HG02623 (cell line): ENCODE measurements around the gene TBCD.
"Not testable (repeated sequence)": the region's sequence is repeated elsewhere in the genome, so short reads cannot be mapped to it uniquely, and the experiment has no call there.

ENCODE experiments used
- ATAC-seq: cut with Tn5 transposase; IDR thresholded peaks from one replicate; pipeline ENCODE4 v1.9.1; 2021; ENCODE audit warnings: moderate library complexity; ENCODE audit not compliant: unreplicated experiment

TBCD gene

GRCh38 chr17:82948081-82948511 lies 196.2 kb downstream of the TBCD start:
- ATAC-seq, result no peak

- ATAC-seq, result no peak
These were observed 197.1 kb downstream of the TBCD start for GRCh38 chr17:82948957-82949356.

GRCh38 chr17:82949361-82949760 lies 197.5 kb downstream of the TBCD start:
- ATAC-seq, result no peak

DNA sequence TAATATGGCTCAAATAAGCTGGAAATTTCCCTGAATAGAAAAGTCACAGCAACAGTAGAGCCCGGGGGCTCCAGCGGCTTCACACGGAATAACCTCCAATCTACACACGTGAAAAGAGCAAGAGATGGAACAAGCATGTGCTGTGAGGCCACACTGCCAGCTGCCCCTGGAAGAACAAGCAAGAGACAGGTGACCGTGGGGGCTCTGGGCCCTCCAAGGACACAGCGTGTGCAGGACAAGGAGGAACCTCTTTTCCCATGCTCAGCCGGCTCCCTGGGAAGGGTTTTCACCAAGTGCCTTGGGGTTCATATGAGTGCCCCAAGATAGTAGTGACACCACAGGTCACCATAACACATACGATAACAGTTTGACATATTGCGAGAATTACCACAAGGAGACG lies 198.1 kb downstream of the TBCD start:
- no peak for ATAC-seq

DNA sequence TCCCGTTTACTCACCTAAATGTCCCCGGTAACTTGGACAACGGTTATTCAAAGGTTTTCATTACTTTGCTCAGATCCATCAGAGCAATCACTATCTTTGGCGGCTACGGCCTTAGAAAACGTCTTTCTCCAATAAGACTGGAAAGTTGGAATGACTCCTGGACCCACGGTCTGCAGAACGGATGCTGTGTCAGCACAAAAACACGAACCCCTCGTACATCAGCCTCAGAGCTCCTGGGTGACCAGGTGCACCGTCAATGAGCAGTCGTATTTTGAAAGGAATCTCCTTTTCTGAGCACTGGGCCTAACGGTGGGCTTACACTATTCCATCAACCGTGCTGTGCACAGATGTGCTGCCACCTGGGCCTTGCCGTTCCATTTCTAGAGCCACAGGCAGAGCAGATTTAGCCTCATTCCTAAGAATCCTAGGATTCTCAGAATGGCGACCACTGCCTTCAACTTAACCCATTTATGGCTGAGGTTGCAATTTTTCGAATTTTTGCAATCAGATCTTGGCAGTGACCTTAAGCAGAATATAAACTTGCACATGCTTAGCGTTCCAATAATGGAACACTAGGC lies 198.7 kb downstream of the TBCD start:
- no peak for ATAC-seq

- ATAC-seq, result no peak
These were observed 200.2 kb downstream of the TBCD start for GRCh38 chr17:82952019-82952418.

GRCh38 chr17:82955106-82955505 lies 203.2 kb downstream of the TBCD start:
- not testable (repeated sequence) for ATAC-seq

DNA sequence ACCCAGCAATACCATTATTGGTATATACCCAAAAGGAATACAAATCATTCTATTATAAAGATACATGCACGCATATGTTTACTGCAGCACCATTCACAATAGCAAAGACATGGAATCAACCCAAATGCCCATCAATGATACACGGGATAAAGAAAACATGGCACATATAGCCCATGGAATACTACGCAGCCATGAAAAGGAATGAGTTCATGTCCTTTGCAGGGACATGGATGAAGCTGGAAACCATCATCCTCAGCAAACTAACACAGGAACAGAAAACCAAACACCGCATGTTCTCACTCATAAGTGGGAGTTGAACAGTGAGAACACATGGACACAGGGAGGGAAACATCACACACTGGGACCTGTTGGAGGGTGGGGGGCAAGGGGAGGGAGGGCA lies 203.8 kb downstream of the TBCD start:
- not testable (repeated sequence) for ATAC-seq

DNA sequence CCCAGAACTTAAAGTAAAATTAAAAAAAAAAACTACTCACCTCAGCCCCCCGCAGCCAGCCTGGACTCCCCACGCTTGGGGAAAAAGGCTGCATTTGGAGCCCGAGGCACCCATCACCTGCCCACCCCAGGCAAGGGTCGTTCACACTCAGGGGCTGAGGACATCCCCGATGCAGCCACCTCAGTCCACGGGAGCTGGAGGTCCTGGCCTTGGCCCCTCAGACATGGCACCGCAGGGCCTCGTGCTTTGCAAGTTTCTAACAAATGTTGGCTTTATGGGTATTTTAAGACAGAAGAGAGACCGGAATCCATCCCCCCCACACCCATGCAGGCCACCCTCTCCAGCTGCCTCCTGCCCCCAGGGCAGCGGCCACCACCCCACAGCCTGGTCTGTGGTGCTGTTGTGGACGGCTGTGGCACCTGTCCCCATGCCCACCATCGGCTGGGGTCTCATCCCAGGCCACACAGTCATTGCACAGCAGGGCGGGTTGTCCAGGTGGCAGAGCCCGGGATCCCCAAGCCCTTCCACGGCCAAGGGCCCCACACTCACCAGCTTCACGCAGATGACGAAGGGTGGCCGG lies 204.4 kb downstream of the TBCD start:
- no peak for ATAC-seq

GRCh38 chr17:82956726-82957468 lies 205.0 kb downstream of the TBCD start:
- ATAC-seq, result no peak

GRCh38 chr17:82957469-82957795 lies 205.6 kb downstream of the TBCD start:
- ATAC-seq, result no peak

- ATAC-seq, result no peak
These were observed 206.2 kb downstream of the TBCD start for GRCh38 chr17:82957961-82958561.

- ATAC-seq, result no peak
These were observed 207.5 kb downstream of the TBCD start for GRCh38 chr17:82959242-82959930.

- ATAC-seq, result no peak
These were observed 208.1 kb downstream of the TBCD start for GRCh38 chr17:82959990-82960418.

DNA sequence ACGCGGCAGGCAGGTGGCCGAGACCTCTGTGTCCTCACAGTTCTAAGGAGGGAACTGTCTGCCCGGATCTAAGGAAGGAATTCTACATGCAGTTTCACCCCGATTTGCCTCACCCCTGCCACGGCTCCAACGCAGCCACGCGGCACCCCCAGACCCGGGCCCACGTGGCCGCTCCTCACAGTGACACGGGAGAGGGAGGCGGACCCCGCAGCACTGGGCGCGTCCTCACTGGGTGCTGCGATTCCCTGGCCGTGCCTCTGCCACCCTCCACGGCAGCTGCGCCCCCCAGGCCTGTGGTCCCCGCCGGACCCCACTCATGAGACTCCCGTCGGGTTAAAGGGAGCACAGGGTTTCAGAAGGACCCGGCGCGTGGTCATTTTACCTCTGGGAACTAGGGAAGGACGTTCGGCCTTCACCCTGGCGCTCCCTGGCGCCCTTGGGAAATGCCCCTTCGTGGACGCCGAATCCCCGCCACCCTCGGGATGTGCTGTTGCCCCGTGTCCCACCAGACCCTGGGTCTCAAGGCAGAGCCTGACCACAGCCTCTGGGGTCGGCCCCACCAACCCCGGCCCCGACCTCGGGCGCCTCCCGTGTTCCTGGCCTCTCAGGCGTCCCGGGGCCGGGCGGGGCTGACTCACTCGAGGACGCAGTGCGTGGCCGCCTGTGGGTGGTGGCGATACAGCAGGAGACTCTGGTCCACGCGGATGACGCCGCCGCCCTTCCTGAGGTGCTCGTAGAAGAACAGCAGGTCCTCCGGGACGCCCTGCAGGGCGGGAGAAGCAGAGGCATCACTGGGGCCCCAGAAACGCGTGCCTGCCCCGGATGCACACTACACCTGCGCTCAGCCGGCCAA lies 208.8 kb downstream of the TBCD start:
- no peak for ATAC-seq

DNA sequence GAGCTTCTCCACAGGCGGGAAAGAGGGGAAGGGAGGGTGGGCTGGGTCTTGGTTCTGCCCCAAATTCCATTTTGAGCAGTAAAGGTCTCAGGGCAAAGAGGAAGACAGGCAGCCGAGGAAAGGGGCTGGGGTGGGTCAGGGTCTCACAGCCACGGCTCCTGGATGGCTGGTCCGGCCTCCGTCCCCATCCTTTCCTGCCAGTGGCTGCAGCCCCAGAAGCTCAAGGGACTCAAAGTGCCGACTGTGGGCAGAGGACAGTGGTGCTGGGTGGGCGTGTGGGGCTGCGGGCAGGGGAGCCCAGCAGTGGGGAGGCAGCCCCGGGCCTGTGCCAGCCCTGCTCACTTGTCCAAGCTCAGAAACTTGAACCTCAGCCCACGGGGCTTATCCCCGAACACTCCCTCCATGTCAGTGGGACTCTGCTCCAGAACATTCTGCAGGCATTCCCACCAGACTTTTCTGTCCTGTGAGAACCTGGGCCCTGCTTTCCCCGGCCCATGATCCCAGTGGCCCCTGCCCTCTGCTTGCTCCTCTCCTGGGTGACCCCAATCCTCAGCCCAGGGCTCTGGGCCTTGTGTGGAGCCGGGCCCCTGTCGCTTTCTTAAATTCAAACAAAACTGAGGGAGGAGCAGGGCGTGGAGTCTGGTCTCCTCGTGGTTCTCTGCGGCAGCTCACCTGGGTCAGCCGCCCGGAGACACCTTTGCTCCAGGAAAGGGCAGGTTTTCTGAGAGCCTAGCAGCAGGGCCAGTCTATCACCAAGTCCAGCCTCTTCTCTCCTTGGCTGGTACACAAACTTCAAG lies 209.7 kb downstream of the TBCD start:
- ATAC-seq, result no peak

- ATAC-seq, result no peak
These were observed 210.4 kb downstream of the TBCD start for GRCh38 chr17:82962163-82962720.

DNA sequence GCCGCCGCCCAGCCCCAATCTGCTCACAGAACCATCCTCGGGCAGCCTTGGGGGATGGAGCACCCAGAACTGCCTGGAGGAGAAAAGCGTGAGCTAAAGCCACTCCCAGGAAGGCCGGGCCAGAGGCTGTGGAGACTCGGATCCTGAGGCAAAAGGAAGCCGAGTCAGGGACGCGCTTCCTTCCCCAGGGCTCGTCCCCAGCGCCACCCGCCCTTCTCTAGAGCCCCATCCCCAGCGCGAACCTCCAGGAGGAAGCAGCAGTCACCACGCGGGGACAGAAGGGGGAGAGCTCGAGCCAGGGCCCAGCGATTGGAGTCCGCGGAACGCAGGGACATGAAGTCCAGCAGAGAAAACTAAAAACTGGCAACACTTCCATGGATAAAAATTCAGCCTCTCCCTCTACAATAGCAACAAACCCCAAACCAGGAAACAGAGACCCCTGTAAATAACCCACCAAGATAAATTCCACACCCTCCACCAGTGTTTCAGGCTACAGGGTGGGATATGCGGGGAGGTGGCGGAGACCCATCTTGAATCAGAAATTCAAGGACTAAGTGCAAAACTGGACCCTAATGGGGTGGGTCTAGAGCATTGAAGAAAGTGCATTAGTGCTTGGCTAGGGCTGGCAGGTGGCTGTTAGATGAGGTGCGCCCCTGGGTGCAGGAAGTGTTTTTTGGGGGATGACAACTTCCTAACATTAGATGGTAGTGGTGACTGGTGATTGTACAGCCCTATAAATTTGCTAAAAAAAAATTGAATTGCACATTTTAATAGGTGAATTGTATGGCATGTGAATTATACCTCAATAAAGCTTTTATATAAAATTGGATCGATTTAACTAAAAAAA lies 211.5 kb downstream of the TBCD start:
- no peak for ATAC-seq

- ATAC-seq, result not testable (repeated sequence)
These were observed 212.6 kb downstream of the TBCD start for GRCh38 chr17:82964451-82964850.
